WERI-Rb-1 (cell line): ENCODE measurements around the gene DEPDC1B.

Source experiments
- DNase-seq: peaks from one replicate; pipeline ENCODE4 v3.0.0-alpha.2; 2020
- H3K27ac ChIP-seq: fragments of 250-450 bp; sonication (Bioruptor Pico); 2 replicates; pipeline ENCODE4 v1.5.1; 2020; ENCODE audit warnings: mild to moderate bottlenecking, moderate library complexity
- H3K27me3 ChIP-seq: fragments of 250-450 bp; sonication (Bioruptor Pico); 2 replicates; pipeline ENCODE4 v1.5.1; 2021; ENCODE audit warnings: mild to moderate bottlenecking, low read depth, moderate library complexity; ENCODE audit not compliant: insufficient read depth, severe bottlenecking
- H3K36me3 ChIP-seq: fragments of 250-450 bp; sonication (Bioruptor Pico); 2 replicates; pipeline ENCODE4 v1.5.1; 2020; ENCODE audit warnings: mild to moderate bottlenecking, moderate library complexity
- H3K4me3 ChIP-seq: 2 replicates; pipeline ENCODE4 v1.5.1; 2011; ENCODE audit warnings: low read depth, mild to moderate bottlenecking, control low read depth, low read length
- H3K9me3 ChIP-seq: fragments of 250-450 bp; sonication (Bioruptor Pico); 2 replicates; pipeline ENCODE4 v1.5.1; 2021; ENCODE audit warnings: mild to moderate bottlenecking, moderate library complexity; ENCODE audit not compliant: severe bottlenecking
- TF ChIP-seq, protein P1 (sequence below): IDR thresholded peaks from 2 replicates; pipeline ENCODE4 v1.5.1; 2011; ENCODE audit warnings: low read depth, mild to moderate bottlenecking, control low read depth, inconsistent platforms, low read length

The DEPDC1B gene

GRCh38 chr5:60551829-60552228, 148.1 kb downstream of the DEPDC1B start:
- no peak for DNase-seq
- Histone ChIP-seq H3K27ac (no peak overlapping the region), H3K9me3 (no peaks in the 10 kb centered on the region), H3K4me3 (no peak overlapping the region), H3K27me3 (no peaks in the 10 kb centered on the region), H3K36me3 (no peaks in the 10 kb centered on the region)
- TF ChIP-seq, protein P1, sequence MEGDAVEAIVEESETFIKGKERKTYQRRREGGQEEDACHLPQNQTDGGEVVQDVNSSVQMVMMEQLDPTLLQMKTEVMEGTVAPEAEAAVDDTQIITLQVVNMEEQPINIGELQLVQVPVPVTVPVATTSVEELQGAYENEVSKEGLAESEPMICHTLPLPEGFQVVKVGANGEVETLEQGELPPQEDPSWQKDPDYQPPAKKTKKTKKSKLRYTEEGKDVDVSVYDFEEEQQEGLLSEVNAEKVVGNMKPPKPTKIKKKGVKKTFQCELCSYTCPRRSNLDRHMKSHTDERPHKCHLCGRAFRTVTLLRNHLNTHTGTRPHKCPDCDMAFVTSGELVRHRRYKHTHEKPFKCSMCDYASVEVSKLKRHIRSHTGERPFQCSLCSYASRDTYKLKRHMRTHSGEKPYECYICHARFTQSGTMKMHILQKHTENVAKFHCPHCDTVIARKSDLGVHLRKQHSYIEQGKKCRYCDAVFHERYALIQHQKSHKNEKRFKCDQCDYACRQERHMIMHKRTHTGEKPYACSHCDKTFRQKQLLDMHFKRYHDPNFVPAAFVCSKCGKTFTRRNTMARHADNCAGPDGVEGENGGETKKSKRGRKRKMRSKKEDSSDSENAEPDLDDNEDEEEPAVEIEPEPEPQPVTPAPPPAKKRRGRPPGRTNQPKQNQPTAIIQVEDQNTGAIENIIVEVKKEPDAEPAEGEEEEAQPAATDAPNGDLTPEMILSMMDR: no peak

DNA sequence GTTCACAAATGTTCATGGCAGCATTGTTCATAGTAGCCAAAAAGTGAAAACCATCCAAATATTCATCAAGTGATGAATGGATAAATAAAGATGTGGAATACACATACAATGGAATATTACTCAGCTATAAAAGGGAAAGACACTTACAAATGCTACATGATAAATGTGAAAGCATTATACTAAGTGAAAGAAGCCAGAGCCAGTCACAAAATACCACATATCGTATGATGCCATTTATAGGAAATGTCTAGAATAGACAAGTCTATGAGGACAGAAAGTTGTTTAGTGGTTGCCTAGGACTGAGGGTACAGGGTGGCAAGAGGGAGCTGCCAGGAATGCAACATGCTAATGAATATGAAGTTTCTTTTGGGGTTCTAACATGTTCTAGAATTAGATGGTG, 148.7 kb downstream of the DEPDC1B start:
- no peaks in the 10 kb centered on the region for H3K9me3 ChIP-seq
- DNase-seq: no peak

DNA sequence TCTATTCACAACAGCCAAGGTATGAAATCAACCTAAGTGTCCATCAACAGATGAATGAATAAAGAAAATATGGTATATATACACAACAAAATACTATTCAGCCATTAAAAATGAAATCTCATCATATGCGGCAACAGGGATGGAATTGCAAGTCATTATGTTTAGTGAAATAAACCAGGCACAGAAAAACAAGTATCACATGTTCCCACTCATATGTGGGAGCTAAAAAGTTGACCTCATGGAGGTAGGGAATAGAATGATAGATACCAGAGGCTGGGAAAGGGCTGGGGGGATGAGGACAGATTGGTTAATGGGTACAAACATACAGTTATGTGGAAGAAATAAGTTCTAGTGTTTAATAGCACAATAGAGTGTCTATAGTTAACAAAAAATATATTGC, 149.7 kb downstream of the DEPDC1B start:
- Histone ChIP-seq H3K4me3 (no peak overlapping the region), H3K27me3 (no peaks in the 10 kb centered on the region), H3K27ac (no peak overlapping the region), H3K9me3 (no peaks in the 10 kb centered on the region), H3K36me3 (no peaks in the 10 kb centered on the region)
- TF ChIP-seq, protein P1: no peak
- no peak for DNase-seq

More for the DNA sequence above, 148.7 kb downstream of the DEPDC1B start:
- Histone ChIP-seq H3K27ac (no peak overlapping the region), H3K27me3 (no peaks in the 10 kb centered on the region), H3K36me3 (no peaks in the 10 kb centered on the region), H3K4me3 (no peak overlapping the region)
- TF ChIP-seq, protein P1: no peak

- Histone ChIP-seq H3K9me3 (no peaks in the 10 kb centered on the region), H3K36me3 (no peaks in the 10 kb centered on the region), H3K27me3 (no peaks in the 10 kb centered on the region), H3K4me3 (no peak overlapping the region), H3K27ac (no peak overlapping the region)
- TF ChIP-seq, protein P1: no peak
- no peak for DNase-seq
Measured at GRCh38 chr5:60549841-60550240, 150.1 kb downstream of the DEPDC1B start.
